ENCODE results near the gene ZNF277.

Gene ZNF277

DNA sequence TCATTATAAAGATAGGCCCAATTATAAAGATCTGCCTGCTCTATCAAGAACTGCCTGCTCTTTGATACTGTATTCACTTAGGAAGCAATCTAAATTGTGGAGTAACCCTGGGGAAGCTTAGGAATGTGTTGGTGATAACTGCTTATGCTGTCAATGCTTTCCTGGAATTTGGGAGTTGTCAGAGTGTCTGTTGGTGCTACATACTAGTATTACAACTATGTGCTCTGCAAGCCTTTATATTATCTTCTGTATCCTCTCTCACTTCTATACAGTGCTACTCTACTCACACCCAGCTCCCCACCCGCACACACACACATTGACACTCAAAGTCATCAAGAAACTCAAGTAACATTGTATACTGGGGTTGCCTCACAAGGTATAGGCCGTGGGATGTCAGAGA lies 6.1 kb downstream of the ZNF277 start:
- H2AFZ ChIP-seq (ENCODE audit: low read depth): no peak overlapping the region
- H3K9ac ChIP-seq: no peak overlapping the region
- peaks cover 52% of the 10 kb centered on the region for H3K79me2 ChIP-seq (ENCODE audit: insufficient read depth, low read depth)
- no peaks in the 10 kb centered on the region for H4K20me1 ChIP-seq (ENCODE audit: insufficient read depth)
- H3K36me3 ChIP-seq (ENCODE audit: insufficient read depth): no peaks in the 10 kb centered on the region
- no peak overlapping the region for H3K27ac ChIP-seq
- no peak overlapping the region for H3K4me2 ChIP-seq
- H3K4me3 ChIP-seq (IDR thresholded peaks at IDR 0.05; ENCODE audit: insufficient read depth, low read depth, low read length): no peak overlapping the region
- peaks cover 5% of the 10 kb centered on the region for H3K4me1 ChIP-seq (ENCODE audit: low read depth, poor library complexity, severe bottlenecking)
- no peaks in the 10 kb centered on the region for H3K27me3 ChIP-seq (ENCODE audit: insufficient read depth, low read depth)
- no peak for TF ChIP-seq CTCF (conservative IDR thresholded peaks at IDR 0.05; ENCODE audit: low read depth, low read length)

DNA sequence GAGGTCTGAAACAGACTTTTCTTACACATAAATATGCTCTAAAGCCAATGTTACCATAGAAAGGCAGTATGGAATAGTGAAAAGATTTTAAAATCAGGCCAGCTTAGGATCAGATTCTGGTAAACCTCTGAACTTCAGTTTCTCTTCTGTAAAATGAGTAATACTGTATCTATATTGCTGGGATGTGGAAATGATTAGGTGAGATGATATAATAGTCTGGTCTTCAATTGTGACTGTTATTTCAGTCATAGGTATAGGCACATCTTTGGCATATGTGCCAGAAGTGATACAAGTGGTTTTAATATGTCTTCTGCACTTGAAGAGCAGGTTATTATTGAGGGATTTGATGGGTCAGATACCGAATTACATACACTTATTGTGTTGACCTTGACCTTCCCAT lies 7.2 kb downstream of the ZNF277 start:
- Histone ChIP-seq H3K27me3 (ENCODE audit: insufficient read depth, low read depth) (no peaks in the 10 kb centered on the region), H3K4me1 (ENCODE audit: low read depth, poor library complexity, severe bottlenecking) (no peaks in the 10 kb centered on the region), H3K27ac (no peak overlapping the region), H3K79me2 (ENCODE audit: insufficient read depth, low read depth) (peaks cover 42% of the 10 kb centered on the region; the same call in 1 of the 2 replicates), H3K4me3 (IDR thresholded peaks at IDR 0.05; ENCODE audit: insufficient read depth, low read depth, low read length) (no peak overlapping the region), H3K9ac (no peak overlapping the region), H3K36me3 (ENCODE audit: insufficient read depth) (no peaks in the 10 kb centered on the region), H4K20me1 (ENCODE audit: insufficient read depth) (no peaks in the 10 kb centered on the region), H2AFZ (ENCODE audit: low read depth) (no peak overlapping the region), H3K4me2 (no peak overlapping the region)
- TF ChIP-seq CTCF (conservative IDR thresholded peaks at IDR 0.05; ENCODE audit: low read depth, low read length): no peak

- Histone ChIP-seq H3K9ac (no peak overlapping the region), H3K4me3 (IDR thresholded peaks at IDR 0.05; ENCODE audit: insufficient read depth, low read depth, low read length) (no peak overlapping the region), H3K36me3 (ENCODE audit: insufficient read depth) (no peaks in the 10 kb centered on the region), H3K4me1 (ENCODE audit: low read depth, poor library complexity, severe bottlenecking) (no peaks in the 10 kb centered on the region), H2AFZ (ENCODE audit: low read depth) (no peak overlapping the region), H3K79me2 (ENCODE audit: insufficient read depth, low read depth) (peaks cover 37% of the 10 kb centered on the region; the same call in 1 of the 2 replicates), H3K27ac (no peak overlapping the region), H3K27me3 (ENCODE audit: insufficient read depth, low read depth) (no peaks in the 10 kb centered on the region), H3K4me2 (no peak overlapping the region), H4K20me1 (ENCODE audit: insufficient read depth) (no peaks in the 10 kb centered on the region)
- no peak for TF ChIP-seq CTCF (conservative IDR thresholded peaks at IDR 0.05; ENCODE audit: low read depth, low read length)
Measured at GRCh38 chr7:112214268-112214667, 7.8 kb downstream of the ZNF277 start.

- H3K4me2 ChIP-seq: no peak overlapping the region
- H3K9ac ChIP-seq: no peak overlapping the region
- H3K27me3 ChIP-seq (ENCODE audit: insufficient read depth, low read depth): no peaks in the 10 kb centered on the region
- H3K4me3 ChIP-seq (IDR thresholded peaks at IDR 0.05; ENCODE audit: insufficient read depth, low read depth, low read length): no peak overlapping the region
- H3K36me3 ChIP-seq (ENCODE audit: insufficient read depth): no peaks in the 10 kb centered on the region
- no peak overlapping the region for H3K27ac ChIP-seq
- no peaks in the 10 kb centered on the region for H3K4me1 ChIP-seq (ENCODE audit: low read depth, poor library complexity, severe bottlenecking)
- peaks cover 33% of the 10 kb centered on the region; the same call in 1 of the 2 replicates for H3K79me2 ChIP-seq (ENCODE audit: insufficient read depth, low read depth)
- H4K20me1 ChIP-seq (ENCODE audit: insufficient read depth): no peaks in the 10 kb centered on the region
- H2AFZ ChIP-seq (ENCODE audit: low read depth): no peak overlapping the region
- no peak for TF ChIP-seq CTCF (conservative IDR thresholded peaks at IDR 0.05; ENCODE audit: low read depth, low read length)
Measured at GRCh38 chr7:112214883-112215282, 8.4 kb downstream of the ZNF277 start.

Measured in KMS-11 (cell line).